ENCODE measurements around the gene LEF1.

Gene LEF1

DNA sequence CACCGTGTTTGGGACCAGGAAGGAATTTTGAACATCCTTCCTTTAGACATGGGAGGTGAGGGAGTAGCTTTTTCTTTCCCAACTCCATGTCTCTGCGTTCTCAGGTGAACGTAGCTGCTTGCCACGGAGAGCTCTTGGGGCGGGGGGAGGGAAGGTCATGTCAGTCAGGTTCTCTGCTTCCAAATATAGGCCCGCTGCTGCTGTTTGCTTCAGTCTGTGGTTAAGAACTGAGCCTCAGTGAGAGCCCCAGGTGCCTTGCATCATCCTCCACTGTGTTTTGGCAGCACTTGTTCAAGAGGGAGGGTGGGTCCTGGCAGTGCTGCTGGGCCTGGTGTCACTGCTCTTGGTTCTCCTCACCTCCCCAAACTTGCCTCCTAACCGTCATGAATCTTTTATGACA is 132.5 kb downstream of the LEF1 start:
- H3K79me2 ChIP-seq (ENCODE audit: low read length): no peaks in the 10 kb centered on the region
- no peak overlapping the region for H3K4me3 ChIP-seq (ENCODE audit: low read length)
- no peak overlapping the region for H3K27ac ChIP-seq (ENCODE audit: low read length)
- no peak overlapping the region for H3K9ac ChIP-seq (ENCODE audit: low read length)
- H3K9me3 ChIP-seq (ENCODE audit: insufficient read depth, low read length): no peaks in the 10 kb centered on the region
- no peak overlapping the region for H2AFZ ChIP-seq (ENCODE audit: low read depth, low read length)
- H4K20me1 ChIP-seq (ENCODE audit: insufficient read depth, low read length): no peaks in the 10 kb centered on the region
- H3K36me3 ChIP-seq (replicated peaks; ENCODE audit: low read depth, low read length): peaks cover 26% of the 10 kb centered on the region
- no peak overlapping the region for H3K4me2 ChIP-seq (ENCODE audit: low read length)
- 0 out of 2 replicates have a peak, but pooled peaks cover 5% of the 10 kb centered on the region for H3K4me1 ChIP-seq (ENCODE audit: low read length)
- H3K27me3 ChIP-seq (ENCODE audit: low read depth, low read length): no peaks in the 10 kb centered on the region
- TF ChIP-seq, protein P1, sequence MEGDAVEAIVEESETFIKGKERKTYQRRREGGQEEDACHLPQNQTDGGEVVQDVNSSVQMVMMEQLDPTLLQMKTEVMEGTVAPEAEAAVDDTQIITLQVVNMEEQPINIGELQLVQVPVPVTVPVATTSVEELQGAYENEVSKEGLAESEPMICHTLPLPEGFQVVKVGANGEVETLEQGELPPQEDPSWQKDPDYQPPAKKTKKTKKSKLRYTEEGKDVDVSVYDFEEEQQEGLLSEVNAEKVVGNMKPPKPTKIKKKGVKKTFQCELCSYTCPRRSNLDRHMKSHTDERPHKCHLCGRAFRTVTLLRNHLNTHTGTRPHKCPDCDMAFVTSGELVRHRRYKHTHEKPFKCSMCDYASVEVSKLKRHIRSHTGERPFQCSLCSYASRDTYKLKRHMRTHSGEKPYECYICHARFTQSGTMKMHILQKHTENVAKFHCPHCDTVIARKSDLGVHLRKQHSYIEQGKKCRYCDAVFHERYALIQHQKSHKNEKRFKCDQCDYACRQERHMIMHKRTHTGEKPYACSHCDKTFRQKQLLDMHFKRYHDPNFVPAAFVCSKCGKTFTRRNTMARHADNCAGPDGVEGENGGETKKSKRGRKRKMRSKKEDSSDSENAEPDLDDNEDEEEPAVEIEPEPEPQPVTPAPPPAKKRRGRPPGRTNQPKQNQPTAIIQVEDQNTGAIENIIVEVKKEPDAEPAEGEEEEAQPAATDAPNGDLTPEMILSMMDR (IDR thresholded peaks at IDR 0.05; ENCODE audit: low read depth, low read length): no peak
- no peak for TF ChIP-seq EZH2phosphoT487 (IDR thresholded peaks at IDR 0.05; ENCODE audit: low read depth)

DNA sequence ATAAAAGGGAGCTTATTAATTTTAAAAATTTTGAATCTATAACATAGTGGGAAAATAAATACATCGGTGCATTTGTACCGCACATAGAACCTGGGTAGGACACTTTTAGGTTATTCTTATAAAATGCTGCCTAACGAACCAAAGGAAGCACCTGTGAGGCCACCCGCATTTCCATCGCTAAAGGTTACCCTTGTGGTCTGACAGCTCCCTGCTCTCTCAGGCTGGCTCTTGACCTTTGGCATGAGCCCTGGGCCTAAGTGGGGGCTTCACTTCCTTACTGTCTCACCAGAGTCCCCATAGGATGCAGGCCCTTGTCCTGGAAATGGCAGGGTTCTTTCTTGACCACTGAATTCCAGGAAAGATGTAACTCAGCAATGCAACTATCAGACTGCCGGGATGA is 133.0 kb downstream of the LEF1 start:
- no peak overlapping the region for H3K4me2 ChIP-seq (ENCODE audit: low read length)
- H3K9ac ChIP-seq (ENCODE audit: low read length): no peak overlapping the region
- H3K27me3 ChIP-seq (ENCODE audit: low read depth, low read length): no peaks in the 10 kb centered on the region
- H2AFZ ChIP-seq (ENCODE audit: low read depth, low read length): no peak overlapping the region
- H3K36me3 ChIP-seq (replicated peaks; ENCODE audit: low read depth, low read length): peaks cover 29% of the 10 kb centered on the region
- H3K79me2 ChIP-seq (ENCODE audit: low read length): no peaks in the 10 kb centered on the region
- no peak overlapping the region for H3K4me3 ChIP-seq (ENCODE audit: low read length)
- TF ChIP-seq EZH2phosphoT487 (IDR thresholded peaks at IDR 0.05; ENCODE audit: low read depth): no peak
- TF ChIP-seq, protein P1 (IDR thresholded peaks at IDR 0.05; ENCODE audit: low read depth, low read length): no peak
- no peaks in the 10 kb centered on the region for H4K20me1 ChIP-seq (ENCODE audit: insufficient read depth, low read length)
- no peak overlapping the region for H3K27ac ChIP-seq (ENCODE audit: low read length)
- peaks cover 10% of the 10 kb centered on the region for H3K4me1 ChIP-seq (ENCODE audit: low read length)
- no peaks in the 10 kb centered on the region for H3K9me3 ChIP-seq (ENCODE audit: insufficient read depth, low read length)

DNA sequence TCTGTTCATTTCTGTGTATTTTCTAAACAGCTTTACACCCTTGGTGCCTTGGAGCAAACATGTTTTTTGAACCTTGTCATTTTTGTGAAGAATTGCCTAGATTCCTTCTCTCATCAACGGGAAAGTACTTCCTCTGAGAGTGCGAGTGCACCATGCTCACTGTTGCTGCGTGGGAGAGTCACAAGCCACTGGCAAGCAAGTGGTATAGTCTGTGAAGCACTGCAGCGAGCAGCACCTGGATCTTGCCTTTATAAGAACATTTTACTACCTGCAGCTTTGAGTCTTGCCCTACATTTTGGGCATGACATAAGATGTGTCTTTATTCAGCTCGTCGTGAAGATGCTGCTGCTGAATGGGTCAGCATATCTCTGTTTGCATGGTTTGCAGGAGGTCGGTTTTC is 134.2 kb downstream of the LEF1 start:
- peaks cover 29% of the 10 kb centered on the region for H3K36me3 ChIP-seq (replicated peaks; ENCODE audit: low read depth, low read length)
- TF ChIP-seq, protein P1 (IDR thresholded peaks at IDR 0.05; ENCODE audit: low read depth, low read length): no peak
- TF ChIP-seq EZH2phosphoT487 (IDR thresholded peaks at IDR 0.05; ENCODE audit: low read depth): no peak
- no peaks in the 10 kb centered on the region for H3K79me2 ChIP-seq (ENCODE audit: low read length)
- H4K20me1 ChIP-seq (ENCODE audit: insufficient read depth, low read length): no peaks in the 10 kb centered on the region
- H3K4me2 ChIP-seq (ENCODE audit: low read length): no peak overlapping the region
- H3K9me3 ChIP-seq (ENCODE audit: insufficient read depth, low read length): no peaks in the 10 kb centered on the region
- H3K4me3 ChIP-seq (ENCODE audit: low read length): no peak overlapping the region
- H3K9ac ChIP-seq (ENCODE audit: low read length): no peak overlapping the region
- no peak overlapping the region for H2AFZ ChIP-seq (ENCODE audit: low read depth, low read length)
- H3K4me1 ChIP-seq (ENCODE audit: low read length): peaks cover 20% of the 10 kb centered on the region
- no peaks in the 10 kb centered on the region for H3K27me3 ChIP-seq (ENCODE audit: low read depth, low read length)
- H3K27ac ChIP-seq (ENCODE audit: low read length): no peak overlapping the region

DNA sequence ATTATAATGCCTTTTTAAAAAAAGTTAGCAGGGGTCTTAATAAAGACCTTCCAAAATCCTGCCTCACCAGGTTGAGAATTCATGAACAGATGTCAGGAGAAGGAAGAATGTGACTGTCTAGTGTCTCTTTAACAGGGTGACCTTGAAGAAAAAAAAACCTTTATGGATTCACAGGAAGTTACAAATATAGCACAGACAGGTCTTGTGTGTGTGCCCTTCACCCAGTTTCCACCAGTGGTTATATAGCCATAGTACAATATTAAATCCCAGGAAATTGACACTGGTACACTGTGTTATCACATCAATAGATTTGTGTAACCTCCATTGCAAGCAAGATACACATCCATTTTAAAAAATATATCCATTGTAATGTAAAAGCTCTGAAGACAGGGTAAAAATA is 135.4 kb downstream of the LEF1 start:
- Histone ChIP-seq H3K9ac (ENCODE audit: low read length) (no peak overlapping the region), H3K79me2 (ENCODE audit: low read length) (no peaks in the 10 kb centered on the region), H3K27ac (ENCODE audit: low read length) (no peak overlapping the region), H3K27me3 (ENCODE audit: low read depth, low read length) (no peaks in the 10 kb centered on the region), H3K4me1 (ENCODE audit: low read length) (peaks cover 20% of the 10 kb centered on the region), H2AFZ (ENCODE audit: low read depth, low read length) (no peak overlapping the region), H3K9me3 (ENCODE audit: insufficient read depth, low read length) (no peaks in the 10 kb centered on the region), H3K4me2 (ENCODE audit: low read length) (no peak overlapping the region), H4K20me1 (ENCODE audit: insufficient read depth, low read length) (no peaks in the 10 kb centered on the region), H3K4me3 (ENCODE audit: low read length) (no peak overlapping the region), H3K36me3 (replicated peaks; ENCODE audit: low read depth, low read length) (peaks cover 34% of the 10 kb centered on the region)
- TF ChIP-seq, protein P1 (IDR thresholded peaks at IDR 0.05; ENCODE audit: low read depth, low read length): no peak
- TF ChIP-seq EZH2phosphoT487 (IDR thresholded peaks at IDR 0.05; ENCODE audit: low read depth): no peak
